IPS DF 4.7 (cell line): ENCODE data around the gene C16orf89.
"Not testable (repeated sequence)": the region's sequence is repeated elsewhere in the genome, so short reads cannot be mapped to it uniquely, and the experiment has no call there.

ENCODE experiments used
- DNase-seq: peaks from one replicate; pipeline ENCODE4 v3.0.0-alpha.2; 2013; ENCODE audit warnings: low spot score; ENCODE audit errors: extremely low read depth

The C16orf89 gene

DNA sequence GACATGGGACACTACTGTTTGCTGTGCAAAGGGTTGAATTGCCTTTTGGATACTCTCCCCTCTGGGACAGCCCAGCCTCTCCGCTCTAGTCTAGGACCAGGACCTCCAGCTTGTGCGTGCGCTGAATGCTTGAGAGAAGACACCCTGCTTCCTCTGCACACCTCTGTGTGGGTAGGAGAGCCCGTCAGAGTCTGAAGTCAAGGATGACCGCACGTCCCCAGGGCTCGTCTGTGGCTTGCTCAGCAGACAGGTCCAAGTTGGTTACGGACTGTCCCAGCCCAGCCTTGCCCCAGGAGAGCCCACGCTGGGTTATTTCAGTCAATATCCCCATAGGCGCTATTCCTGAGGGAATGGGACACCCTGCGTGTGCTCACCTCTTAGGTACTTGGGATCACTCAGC is 3.7 kb downstream of the C16orf89 start:
- no peak for DNase-seq

DNA sequence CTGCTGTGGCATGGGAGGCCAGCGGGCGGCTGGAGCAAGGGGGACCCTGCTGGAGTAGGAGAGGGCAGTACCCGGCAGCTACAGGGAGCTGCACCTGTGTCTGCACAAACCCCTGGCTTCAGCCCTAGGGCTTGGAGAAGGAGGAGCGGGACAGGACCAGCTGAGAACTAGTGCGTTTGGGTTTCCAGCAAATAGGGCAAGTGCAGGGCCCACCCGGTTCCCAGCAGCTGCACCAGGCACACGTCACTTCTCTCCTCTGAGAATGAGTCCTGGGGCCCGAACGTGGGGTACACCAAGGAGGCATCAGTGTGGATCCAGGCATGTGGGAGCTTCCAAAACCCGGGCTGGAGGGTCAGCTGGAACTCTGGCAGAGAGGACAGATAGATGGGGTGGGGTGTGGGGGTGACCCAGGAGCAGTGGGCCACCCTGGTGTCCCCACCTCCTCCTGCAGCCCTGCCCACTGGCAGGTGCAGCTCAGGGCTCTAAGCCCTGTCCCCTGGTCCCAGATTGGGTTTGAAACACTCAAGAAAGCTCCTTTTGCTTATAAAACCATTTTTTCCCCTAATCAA is 5.6 kb downstream of the C16orf89 start:
- DNase-seq, result no peak

DNA sequence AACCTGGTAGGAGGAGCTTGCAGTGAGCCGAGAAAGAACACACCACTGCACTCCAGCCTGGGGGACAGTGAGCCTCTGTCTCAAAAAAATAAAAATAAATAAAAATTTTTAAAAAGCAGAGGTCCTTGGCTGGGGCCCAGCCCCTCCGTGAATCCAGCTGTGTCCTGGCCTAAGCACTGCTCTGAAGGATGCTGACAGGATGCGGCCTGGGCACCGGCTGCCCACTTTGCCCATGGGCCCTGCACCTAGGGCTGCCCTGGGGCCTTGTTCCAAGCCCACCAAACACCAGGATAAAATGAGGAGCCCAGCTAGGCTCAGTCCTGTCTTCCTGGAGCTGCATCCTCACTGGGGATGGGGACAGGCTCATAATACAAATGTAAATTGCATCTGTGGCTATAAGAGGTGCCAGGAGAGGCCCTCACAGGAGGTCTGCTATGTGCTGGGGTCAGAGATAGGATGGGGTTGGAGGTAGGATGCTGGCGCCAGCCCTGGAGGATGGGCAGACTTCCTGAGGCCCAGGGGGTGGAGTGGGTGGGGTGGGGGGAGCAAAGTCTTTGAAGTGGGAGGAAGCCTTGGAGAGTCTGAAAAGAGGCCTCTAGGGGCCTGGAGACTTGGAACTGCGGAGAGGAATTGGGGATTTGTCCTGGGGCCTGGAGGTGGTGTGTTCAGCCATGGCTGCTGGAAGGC is 6.2 kb downstream of the C16orf89 start:
- DNase-seq, result no peak

DNA sequence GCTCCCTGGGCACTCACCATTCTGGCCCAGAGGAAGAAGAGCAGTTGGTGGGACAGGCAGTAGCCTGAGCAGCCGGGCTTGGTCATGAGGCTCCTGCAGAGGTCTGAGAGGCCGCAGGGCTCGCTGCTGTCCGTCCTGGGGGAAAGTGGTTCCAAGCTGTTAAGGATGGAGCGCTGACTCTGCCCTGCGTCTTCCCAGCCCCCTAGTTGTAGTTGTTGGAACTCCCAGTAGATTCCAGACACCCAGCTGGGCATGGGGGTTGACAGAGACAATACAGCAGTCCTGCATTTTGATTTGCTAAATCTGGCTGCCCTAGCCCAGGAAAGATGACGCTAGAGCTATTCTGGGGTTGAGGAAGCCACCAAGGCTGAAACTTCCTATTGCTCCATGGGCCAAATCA is 7.3 kb downstream of the C16orf89 start:
- DNase-seq, result peak; percentile 87

DNA sequence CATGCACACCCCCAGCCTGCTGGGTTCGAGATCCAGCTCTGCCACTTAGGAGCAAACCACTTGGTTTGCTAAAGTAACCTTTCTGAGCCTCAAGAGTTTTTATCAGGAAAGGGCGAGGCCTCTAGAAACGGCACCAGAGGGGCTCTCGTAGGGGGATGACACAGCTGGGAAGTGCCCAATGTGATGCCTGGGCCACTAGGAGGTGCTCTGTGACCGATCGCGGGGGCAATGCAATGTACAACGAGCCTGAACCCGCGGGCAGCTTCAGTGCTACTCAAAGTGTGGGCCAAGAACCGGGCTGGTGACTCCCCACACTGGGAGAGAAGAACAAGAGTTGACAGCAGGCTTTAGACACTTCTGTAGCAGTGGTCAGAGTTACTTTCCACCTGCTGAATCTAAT is 9.4 kb downstream of the C16orf89 start:
- DNase-seq, result no peak

DNA sequence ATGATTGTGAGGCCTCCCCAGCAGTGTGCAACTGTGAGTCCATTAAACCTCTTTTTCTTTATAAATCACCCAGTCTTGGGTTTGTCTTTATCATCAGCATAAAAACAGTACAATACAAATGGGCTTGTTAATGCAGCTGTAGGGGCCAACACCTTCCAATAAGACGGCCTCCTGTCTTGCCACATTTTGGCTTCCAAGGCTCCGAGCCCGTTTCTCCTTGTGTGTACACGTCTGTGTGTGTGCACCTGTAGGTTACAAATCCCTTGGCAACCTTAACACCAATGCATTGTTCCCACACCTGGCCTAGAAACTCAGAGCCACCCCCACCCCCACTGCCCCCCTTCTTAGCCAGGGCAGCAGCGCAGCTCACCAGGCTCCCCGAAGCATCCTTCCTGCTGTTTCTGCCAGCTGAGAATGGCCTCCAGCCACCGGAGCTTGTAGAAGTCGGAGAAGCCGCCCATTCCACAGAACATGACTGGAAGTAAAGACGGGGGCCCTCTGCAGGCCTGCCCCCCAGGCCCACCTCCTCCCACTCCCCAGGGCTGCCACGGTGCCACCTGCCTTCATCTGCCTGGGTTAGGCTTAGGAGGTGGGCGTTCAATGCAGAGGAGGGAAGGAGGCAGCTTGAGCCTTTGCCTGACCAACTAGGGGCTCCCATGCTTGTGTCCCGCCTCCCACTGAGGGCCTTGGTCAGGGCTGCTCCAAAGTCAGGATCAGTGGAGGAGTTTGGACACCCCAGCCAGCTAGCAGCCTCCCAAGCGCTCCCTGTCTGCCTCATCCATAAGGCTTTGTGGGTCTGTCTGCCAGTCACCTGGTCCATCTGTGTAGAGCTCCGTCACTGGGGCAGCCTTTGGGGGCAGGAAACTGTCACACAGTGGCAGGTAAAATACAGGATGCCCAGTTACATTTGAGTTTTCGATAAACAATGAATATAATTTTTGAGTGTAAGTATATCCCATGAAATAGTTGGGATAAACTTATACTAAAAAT is 10.6 kb downstream of the C16orf89 start:
- DNase-seq, result no peak

DNA sequence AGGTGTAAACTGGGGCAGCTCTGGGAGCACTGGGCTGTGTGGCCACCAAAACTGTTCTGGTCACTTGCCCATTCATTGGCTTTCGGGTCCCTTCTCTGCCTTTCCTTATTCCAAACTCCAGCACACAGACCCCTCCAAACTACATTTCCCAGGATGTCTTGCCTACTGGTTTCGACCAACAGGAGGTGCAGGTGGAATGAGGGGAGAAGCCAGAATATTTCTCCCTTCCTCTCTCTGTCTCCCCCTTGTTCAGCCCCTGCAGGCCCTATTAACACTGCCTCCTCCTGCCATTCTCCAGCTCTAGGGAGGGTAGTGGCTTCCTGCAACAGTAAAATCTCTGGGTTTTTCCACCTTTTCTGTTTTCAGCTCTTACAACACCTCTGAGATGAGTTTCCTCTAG is 18.8 kb downstream of the C16orf89 start:
- no peak for DNase-seq

DNA sequence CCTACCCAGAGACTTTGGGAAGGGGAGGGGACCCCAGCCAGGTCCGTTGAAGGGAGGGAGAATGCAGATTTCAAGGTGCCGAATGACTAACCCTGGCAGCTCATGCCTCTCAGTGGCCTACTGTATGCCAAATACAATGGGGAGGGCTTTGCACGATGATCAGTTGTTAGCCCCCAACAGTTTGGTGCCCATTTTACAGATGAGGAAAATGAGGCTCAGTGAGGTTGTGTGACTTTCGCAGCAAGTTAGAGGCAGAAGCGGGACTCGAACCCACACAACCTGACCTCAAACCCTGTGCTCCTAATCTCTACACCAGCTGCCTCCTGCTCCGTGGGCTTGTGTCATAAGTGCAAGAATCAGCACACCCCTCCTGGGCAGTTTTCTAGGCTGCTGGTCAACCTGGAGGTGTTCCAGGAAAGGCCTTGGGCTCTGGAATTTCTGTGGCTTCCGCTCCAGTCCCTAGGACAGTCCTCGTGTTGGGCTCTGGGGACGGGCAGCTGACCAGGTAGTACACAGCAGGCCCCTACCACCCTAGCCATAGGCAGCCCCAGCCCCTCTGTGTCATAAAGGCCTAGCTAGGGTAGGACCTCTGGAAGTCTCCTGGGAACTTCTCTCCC is 20.1 kb downstream of the C16orf89 start:
- DNase-seq, result no peak

DNA sequence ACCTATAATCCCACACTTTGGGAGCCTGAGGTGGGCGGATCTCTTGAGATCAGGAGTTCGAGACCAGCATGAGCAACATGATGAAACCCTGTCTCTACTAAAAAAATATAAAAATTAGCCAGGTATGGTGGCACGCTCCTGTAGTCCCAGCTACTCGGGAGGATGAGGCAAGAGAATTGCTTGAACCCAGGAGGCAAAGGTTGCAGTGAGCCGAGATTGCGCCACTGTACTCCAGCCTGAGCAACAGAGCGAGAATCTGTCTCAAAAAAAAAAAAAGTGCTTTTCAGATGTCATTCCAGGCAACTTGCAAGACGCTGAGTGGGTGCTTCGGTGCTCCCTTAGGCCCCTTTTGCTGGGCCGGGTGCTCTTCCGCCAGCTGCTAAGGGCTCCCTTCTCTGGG is 21.2 kb downstream of the C16orf89 start:
- not testable (repeated sequence) for DNase-seq

DNA sequence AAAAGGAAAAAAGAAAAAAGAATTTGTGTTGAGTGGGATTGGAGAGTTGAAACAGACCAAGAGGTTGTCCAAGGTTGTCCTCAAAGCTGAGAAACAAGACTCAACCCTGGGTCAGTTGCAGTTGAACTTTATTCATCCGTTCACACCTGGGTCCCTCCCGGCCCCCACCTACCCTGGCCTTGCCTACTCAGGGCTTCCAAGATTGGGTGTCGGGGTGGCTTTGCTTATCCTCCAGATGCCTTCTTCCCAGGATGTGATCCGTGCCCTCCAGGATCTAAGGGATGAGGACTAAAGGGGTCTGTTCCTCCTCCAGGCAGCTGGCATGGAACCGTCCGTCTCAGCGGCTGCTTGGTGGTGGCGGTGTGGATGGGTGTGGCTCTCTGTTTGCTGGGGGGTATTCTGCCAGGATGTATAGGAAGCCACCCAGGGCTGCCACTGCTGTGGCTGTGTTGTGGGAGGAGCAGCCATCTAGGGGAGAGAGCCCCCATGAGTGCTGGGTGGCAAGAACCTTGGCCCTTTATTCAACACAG is 21.7 kb downstream of the C16orf89 start:
- DNase-seq, result no peak

DNA sequence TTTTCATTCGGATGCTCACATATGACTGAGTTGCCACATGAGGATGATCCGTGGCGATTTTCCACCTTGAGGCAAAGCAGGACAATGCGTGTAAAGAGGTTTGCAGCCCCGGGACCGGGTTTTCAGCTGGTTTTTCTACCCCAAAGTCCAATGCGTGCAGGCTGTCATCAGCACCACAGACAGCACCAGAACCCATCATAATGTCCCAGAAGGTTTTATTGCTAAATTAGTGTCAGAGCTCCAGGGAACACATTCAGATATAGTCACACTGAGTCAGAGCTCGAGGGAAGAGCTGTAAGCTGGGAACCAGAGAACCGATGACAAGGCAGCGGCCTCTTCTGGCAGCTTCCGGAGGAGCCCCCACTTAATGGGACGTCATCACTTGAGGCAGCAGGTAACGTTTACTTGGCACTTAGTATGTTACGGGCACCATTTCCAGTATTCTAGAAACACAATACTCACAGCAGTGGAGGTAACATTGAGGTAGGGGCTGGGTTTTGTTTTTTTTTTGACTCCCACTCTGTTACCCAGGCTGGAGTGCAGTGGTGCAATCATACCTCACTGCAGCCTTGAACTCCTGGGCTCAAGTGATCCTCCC is 23.1 kb downstream of the C16orf89 start:
- no peak for DNase-seq

DNA sequence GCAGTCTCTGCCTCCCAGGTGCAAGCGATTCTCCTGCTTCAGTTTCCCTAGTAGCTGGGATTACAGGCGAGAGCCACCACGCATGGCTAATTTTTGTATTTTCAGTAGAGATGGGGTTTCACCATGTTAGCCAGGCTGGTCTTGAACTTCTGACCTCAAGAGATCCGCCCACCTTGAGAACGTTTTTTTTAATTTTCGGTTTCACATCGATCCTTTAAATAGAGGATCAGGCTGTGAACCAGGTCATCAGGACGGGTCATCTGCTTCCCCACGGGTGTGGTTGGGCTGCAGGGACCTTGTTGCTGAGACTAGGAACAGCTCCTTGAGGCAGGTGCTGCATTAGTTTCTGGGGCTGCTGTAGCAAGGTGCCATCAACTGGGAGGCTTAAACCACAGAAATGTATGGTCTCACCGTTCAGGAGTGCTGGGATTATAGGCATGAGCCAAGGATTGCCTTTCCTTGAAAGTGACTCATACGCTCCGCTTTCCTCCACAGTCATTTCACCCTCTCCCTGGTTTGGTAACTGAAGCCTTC is 24.1 kb downstream of the C16orf89 start:
- no peak for DNase-seq

DNA sequence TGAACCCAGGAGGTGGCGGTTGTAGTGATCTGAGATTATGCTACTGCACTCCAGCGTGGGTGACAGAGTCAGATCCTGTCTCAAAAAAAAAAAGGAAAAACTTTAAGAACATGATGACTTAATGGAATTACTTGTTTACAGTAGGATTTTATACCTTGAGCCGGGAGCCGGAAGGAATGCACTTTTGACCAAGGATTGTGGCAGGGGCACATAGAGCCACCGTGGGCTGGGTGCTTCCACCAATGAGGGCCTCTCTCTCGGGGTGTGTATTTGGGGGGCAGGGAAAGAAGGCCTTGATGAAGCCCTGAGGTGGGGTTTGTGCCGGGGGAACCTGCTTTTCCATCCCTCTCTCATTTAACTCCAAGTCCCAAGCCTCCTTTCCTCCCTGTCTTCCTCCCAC is 25.3 kb downstream of the C16orf89 start:
- no peak for DNase-seq

DNA sequence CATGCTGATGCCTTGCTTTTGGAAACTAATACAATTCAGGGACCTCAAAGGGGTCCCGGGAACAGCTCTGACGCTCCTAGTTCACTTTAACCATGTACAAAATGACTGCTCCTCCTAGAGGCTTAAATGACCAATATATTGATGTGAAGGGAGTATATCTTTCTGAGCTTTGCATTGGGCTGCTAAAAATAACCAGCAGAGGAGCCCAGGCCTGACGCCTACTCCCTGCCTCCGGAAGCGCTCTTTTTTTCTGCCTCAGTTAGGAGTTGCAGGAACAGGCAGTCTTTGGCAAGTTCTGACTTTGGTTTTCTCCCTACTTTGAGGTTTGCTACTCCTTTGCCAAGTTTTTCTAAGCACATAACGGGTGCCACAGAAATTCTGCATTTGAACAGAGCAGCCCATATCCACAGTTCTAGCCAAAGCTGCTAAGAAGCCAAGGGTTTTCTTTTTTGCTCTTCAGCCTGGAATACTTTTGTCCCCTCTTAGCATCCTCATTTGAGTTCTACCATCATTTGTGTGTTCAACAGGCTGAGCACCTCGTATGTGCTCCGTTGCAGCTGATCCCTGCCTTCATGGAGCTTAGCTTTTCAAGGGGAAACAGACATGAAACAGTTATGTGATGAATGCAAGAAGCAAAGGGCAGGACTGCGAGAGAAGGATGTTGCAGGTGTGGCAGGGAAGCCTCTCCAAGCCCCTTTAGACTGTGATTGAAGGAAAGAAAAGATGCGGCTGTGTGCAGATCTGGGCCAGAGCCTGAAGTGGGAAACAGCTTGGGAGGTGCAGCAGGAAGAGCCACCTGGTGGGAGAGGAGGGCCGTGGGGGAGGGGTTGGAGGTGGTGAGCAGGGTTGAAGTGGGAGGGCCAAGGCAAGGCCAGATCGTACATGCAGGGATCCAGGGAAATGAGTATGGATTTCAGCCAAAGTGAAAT is 29.3 kb downstream of the C16orf89 start:
- no peak for DNase-seq

DNA sequence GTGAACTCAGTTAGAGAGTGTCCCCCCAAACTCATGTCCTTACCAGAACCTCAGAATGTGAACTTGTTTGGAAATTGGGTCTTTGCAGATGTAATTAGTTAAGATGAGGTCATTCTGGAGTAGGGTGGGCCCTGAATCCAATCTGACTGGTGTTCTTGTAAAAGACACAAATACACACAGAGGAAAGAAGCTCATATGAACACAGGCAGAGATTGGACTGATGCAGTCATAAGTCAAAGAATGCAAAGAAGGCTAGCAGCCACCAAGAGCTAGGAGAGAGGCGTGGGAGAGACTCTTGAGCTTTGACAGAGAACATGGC is 29.9 kb downstream of the C16orf89 start:
- DNase-seq, result no peak

DNA sequence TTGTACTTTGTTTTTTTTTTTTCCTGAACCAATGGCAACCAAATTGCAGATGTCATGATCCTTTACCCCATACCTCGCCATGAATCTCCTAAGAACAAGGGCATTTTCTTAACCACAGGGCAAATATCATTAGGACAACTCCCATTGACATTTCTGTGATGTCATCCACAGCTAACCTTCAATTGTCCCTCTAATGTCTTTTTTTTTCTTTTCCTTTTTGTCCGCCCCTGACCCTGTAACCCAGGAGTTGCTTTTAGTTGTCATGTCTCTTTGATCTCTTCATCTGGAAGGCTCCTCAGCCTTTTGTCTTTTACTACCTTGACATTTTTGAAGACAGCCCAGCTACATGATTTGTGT is 31.6 kb downstream of the C16orf89 start:
- no peak for DNase-seq

DNA sequence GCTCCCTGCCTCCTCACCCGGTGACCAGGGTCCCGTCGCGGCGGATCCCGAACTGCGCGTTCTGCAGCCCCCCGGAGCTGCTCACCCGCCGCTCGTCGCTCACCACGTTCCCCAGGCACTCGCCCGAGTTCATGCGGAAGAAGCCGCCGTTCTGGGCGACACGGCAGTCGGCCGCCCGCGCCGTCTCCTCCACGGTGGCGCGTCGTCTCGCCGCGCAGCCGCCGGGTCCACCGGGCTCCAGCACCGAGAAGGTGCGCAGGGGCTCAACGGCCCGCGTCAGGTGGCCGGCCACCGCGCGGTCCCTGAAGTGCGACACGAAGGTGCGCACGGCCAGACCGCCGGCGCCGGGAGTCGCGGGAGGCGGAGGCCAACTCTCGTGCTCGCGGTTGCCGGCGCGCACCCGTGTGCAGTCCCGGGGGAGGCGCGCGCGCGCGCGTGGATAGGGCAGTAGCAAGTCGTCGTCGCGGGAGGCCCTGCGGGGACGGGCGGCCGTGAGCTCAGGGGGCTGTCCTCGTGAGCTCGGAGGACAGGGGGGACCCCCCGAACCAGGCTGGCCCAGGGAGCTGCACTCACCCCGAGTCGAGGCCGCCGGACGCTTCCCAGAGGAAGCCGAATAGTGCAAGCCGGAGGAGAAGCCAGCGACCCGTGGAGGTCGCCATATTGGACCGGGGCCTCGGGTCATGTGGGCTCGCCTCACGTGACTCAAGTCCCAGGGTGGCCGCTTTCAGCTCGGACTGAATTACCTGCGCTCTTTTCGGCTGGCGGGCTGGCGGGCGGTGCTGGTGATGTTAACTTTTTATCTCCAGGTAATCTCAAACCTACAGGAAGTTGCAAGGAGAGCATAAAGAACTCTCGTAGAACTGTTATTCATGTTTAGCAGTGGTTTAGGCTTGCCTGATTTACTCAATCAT is 32.2 kb downstream of the C16orf89 start, which contains the start of gene NAGPA:
Gene NAGPA (minus strand): TSS at position 680 of the 911 bp plus-strand sequence. CDS start 21 bp downstream, at position 659.
- DNase-seq, result no peak

DNA sequence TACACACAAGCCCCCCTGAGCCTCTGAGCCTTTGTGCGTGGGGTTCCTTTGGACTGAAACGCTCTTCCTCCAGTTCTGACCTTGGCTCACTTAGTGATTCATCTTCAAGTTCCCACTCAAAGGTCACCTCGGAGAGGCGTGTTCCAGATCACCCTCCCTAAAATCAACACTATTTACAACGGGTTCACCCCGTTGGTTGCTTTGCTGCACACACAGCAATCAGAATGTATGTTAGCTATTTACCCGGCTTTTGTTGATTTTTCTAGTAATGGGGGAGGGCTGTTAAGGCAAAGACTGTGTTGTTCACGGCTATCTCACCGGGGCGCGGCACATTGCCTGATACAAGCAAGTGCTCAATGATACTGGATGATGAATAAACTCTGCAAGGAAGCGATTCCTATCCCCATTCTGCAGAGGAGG is 33.0 kb downstream of the C16orf89 start:
- no peak for DNase-seq

DNA sequence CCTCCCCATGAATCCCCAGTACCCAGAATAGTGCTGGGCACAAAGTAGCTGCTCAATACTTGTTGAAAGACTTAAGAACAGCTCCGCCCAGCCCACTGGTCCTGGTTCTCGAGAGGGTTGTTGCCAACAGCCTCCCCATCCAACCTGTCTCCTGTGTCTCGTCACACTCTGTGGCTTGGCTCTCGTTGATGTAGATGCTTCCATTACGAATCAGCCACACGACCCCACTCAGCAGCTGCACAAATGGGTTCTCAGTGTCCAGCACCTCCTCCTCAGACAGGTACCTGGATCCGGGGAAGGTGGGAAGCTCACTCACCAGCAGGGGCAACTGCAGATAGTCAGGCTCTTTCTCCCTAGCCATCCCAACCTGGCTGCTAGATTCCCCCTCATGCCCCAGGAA is 34.2 kb downstream of the C16orf89 start:
- DNase-seq, result no peak
